ENCODE measurements around the gene ARF6. TPM values are rescaled to one million over a fixed set of nuclear protein-coding genes. Genes with fewer than 3 reads are reported as not detected.

Gene ARF6
- polyA plus RNA-seq, 1 experiment = 28.0 TPM

DNA sequence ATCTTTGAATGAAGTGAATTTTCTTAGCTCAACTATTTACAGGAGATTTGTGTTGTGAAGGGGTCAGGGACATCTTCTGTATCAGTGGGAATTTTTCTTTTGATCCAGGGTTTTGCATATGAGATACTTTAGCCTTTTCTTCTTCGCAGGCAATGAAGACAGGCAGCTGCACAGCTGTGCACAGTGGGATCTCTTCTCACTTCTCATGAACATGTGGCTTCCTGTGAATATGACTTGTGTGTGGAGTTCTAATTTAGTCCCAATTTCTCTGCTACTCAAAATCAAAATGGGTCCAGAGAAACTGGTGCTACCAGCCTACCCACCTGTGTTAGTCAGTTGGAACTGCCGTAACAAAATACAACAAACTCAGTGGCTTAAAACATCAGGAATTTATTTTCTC, 37.8 kb downstream of the ARF6 start:
- CTCF ChIA-PET = no interaction called here
- Histone ChIP-seq H3K4me3 (ENCODE audit: low read depth, low read length) (no peak overlapping the region), H3K27ac (ENCODE audit: low read depth, low read length) (no peak overlapping the region), H3K27me3 (ENCODE audit: control insufficient read depth, insufficient read depth, low read length) (no peaks in the 10 kb centered on the region), H3K9me3 (ENCODE audit: control insufficient read depth, insufficient read depth, low read length) (no peaks in the 10 kb centered on the region)
- DNase-seq (ENCODE audit: low read depth, low spot score) = no peak
- POLR2A ChIA-PET = no interaction called here
- TF ChIP-seq, protein P1, sequence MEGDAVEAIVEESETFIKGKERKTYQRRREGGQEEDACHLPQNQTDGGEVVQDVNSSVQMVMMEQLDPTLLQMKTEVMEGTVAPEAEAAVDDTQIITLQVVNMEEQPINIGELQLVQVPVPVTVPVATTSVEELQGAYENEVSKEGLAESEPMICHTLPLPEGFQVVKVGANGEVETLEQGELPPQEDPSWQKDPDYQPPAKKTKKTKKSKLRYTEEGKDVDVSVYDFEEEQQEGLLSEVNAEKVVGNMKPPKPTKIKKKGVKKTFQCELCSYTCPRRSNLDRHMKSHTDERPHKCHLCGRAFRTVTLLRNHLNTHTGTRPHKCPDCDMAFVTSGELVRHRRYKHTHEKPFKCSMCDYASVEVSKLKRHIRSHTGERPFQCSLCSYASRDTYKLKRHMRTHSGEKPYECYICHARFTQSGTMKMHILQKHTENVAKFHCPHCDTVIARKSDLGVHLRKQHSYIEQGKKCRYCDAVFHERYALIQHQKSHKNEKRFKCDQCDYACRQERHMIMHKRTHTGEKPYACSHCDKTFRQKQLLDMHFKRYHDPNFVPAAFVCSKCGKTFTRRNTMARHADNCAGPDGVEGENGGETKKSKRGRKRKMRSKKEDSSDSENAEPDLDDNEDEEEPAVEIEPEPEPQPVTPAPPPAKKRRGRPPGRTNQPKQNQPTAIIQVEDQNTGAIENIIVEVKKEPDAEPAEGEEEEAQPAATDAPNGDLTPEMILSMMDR (IDR thresholded peaks at IDR 0.05; ENCODE audit: low read depth, low read length) = no peak

DNA sequence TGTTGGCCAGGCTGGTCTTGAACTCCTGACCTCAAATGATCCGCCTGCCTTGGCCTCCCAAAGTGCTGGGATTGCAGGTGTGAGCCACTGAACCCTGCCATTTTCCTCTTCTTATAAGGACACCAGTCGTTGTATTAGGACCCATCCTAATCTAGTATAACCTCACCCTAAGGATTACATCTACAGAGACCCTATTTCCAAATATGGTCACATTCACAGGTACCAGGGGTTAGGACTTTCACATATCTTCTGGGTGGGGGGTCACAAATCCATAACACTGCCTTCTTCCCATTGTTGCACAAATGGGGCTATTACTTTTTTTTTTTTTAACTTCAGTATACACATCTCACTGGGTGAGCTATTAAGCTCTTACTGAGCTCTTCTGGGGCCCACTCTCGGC, 38.6 kb downstream of the ARF6 start:
- ChIA-PET POLR2A (no interaction called here), CTCF (no interaction called here)
- TF ChIP-seq, protein P1 (IDR thresholded peaks at IDR 0.05; ENCODE audit: low read depth, low read length) = no peak
- Histone ChIP-seq H3K9me3 (ENCODE audit: control insufficient read depth, insufficient read depth, low read length) (no peaks in the 10 kb centered on the region), H3K27me3 (ENCODE audit: control insufficient read depth, insufficient read depth, low read length) (no peaks in the 10 kb centered on the region), H3K4me3 (ENCODE audit: low read depth, low read length) (no peak overlapping the region), H3K27ac (ENCODE audit: low read depth, low read length) (no peak overlapping the region)
- DNase-seq (ENCODE audit: low read depth, low spot score) = no peak

DNA sequence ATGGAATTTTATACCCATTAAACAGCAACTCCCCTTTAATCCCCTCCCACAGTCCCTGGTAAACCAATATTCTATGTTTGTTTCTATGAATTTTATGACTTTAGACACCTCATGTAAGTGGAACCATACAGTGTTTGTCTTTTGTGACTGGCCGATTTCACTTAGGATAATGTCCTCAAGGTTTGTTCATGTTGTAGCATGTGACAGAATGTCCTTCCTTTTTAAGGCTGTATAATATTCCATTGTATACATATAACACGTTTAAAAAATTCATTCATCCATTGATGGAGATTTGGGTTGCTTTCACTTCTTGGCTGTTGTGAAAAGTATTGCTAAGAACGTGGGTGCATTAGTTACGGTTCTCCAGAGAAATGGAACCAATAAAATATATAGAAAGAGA, 40.2 kb downstream of the ARF6 start:
- ChIA-PET CTCF (no interaction called here), POLR2A (no interaction called here)
- H3K27ac ChIP-seq (ENCODE audit: low read depth, low read length) = no peak overlapping the region
- H3K4me3 ChIP-seq (ENCODE audit: low read depth, low read length) = no peak overlapping the region
- peaks cover 3% of the 10 kb centered on the region for H3K9me3 ChIP-seq (ENCODE audit: control insufficient read depth, insufficient read depth, low read length)
- TF ChIP-seq, protein P1 (IDR thresholded peaks at IDR 0.05; ENCODE audit: low read depth, low read length) = no peak
- H3K27me3 ChIP-seq (ENCODE audit: control insufficient read depth, insufficient read depth, low read length) = no peaks in the 10 kb centered on the region
- DNase-seq (ENCODE audit: low read depth, low spot score) = no peak

DNA sequence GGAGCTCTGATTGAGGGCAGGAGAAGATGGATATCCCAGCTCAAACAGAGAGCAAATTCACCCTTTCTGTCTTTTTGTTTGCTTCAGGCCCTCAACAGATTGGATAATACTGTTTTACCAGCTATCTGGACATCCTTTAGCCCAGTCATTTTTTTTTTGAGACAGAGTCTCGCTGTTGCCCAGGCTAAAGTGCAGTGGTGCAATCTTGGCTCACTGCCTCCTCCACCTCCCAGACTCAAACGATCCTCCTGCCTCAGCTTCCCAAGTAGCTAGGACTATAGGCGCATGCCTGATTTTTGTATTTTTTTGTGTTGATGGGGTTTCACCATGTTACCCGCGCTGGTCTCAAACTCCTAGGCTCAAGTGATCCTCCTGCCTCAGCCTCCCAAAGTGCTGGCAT, 40.8 kb downstream of the ARF6 start:
- TF ChIP-seq, protein P1 (IDR thresholded peaks at IDR 0.05; ENCODE audit: low read depth, low read length) = no peak
- no peak overlapping the region for H3K27ac ChIP-seq (ENCODE audit: low read depth, low read length)
- no peaks in the 10 kb centered on the region for H3K27me3 ChIP-seq (ENCODE audit: control insufficient read depth, insufficient read depth, low read length)
- DNase-seq (ENCODE audit: low read depth, low spot score) = no peak
- H3K9me3 ChIP-seq (ENCODE audit: control insufficient read depth, insufficient read depth, low read length) = peaks cover 3% of the 10 kb centered on the region
- POLR2A ChIA-PET = no interaction called here
- CTCF ChIA-PET = no interaction called here
- no peak overlapping the region for H3K4me3 ChIP-seq (ENCODE audit: low read depth, low read length)

DNA sequence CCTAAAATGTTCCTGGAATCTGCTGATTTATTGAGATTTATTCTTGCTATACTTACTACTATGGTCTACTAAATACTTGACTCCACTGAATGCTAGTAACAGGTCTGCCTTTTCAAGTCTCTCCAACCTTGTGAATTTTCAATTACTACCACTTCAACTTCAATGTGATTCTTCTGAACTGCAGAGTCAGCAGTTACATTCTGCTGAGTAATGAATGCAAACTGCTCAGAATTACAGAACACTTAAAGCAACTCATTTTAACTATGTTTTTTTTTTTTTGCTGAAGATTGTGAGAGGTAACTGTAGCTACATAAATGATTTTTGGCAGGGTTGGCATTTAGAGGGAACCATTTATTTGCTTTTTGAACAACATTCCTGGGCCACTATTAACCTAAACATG, 41.8 kb downstream of the ARF6 start:
- Histone ChIP-seq H3K9me3 (ENCODE audit: control insufficient read depth, insufficient read depth, low read length) (peaks cover 3% of the 10 kb centered on the region), H3K27ac (ENCODE audit: low read depth, low read length) (no peak overlapping the region), H3K27me3 (ENCODE audit: control insufficient read depth, insufficient read depth, low read length) (no peaks in the 10 kb centered on the region), H3K4me3 (ENCODE audit: low read depth, low read length) (no peak overlapping the region)
- ChIA-PET POLR2A (no interaction called here), CTCF (no interaction called here)
- no peak for DNase-seq (ENCODE audit: low read depth, low spot score)
- TF ChIP-seq, protein P1 (IDR thresholded peaks at IDR 0.05; ENCODE audit: low read depth, low read length) = no peak

Data from AG04450 (cell line).